Esophagus squamous epithelium (tissue), 4 donors: ENCODE results near the gene ARID3A.

Source experiments
- POLR2A ChIP-seq, 4 donors: fragments of 450-650 bp; IDR thresholded peaks; one replicate each; pipeline ENCODE4 v1.6.1; 2017; ENCODE audit warnings: antibody characterized with exemption in 4 of 4, mild to moderate bottlenecking in 4 of 4, moderate library complexity in 3 of 4
- TF ChIP-seq, protein P1 (sequence below), 6 experiments: fragments of 450-650 bp in 4 of 6; fragments of 200-600 bp in 2 of 6; sonication (generic) in 2 of 6; IDR thresholded peaks; one replicate each; pipeline ENCODE4 v1.5.1; 2016 to 2019; ENCODE audit warnings: antibody characterized with exemption in 6 of 6, mild to moderate bottlenecking in 4 of 6, moderate library complexity in 4 of 6

DNA sequence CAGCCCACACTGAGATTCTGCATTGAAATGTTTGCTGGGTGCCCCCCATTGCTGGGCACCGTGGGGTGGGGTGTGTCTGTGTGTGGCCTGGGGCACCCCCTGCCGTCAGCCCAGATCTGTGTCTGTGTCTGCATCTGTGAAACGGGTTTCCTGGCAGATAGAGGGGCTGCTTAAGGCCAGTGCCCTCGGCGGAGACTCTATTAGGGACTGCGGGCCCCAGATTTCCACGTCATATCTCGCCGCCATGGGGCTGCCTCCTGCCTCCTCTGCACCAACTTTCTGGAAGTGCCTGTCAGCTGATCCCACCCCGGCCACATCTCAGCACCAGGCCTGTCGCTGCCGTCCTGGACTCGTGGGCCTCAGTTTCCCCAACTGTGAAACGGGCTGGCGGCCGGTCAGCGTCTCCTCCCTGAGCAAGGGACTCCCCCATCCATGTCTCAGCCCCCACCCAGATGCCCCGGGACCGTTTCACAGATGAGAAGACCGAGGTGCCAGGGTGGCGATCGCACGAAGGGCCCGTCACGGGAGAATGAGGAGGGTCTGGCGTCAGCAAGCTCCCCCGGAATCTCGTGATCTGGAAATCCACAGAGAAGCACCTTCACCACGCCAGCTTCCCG, 21.4 kb downstream of the ARID3A start:
- TF ChIP-seq, protein P1, sequence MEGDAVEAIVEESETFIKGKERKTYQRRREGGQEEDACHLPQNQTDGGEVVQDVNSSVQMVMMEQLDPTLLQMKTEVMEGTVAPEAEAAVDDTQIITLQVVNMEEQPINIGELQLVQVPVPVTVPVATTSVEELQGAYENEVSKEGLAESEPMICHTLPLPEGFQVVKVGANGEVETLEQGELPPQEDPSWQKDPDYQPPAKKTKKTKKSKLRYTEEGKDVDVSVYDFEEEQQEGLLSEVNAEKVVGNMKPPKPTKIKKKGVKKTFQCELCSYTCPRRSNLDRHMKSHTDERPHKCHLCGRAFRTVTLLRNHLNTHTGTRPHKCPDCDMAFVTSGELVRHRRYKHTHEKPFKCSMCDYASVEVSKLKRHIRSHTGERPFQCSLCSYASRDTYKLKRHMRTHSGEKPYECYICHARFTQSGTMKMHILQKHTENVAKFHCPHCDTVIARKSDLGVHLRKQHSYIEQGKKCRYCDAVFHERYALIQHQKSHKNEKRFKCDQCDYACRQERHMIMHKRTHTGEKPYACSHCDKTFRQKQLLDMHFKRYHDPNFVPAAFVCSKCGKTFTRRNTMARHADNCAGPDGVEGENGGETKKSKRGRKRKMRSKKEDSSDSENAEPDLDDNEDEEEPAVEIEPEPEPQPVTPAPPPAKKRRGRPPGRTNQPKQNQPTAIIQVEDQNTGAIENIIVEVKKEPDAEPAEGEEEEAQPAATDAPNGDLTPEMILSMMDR (IDR thresholded peaks at IDR 0.05), result no peak
- no peak for TF ChIP-seq POLR2A (IDR thresholded peaks at IDR 0.05)
